ENCODE data around the gene OR6X1. TPM values are rescaled to one million over a fixed set of nuclear protein-coding genes. Genes with fewer than 3 reads are reported as not detected.

Gene OR6X1
- total and polyA plus RNA-seq, 3 experiments from 2014 or later = not detected

DNA sequence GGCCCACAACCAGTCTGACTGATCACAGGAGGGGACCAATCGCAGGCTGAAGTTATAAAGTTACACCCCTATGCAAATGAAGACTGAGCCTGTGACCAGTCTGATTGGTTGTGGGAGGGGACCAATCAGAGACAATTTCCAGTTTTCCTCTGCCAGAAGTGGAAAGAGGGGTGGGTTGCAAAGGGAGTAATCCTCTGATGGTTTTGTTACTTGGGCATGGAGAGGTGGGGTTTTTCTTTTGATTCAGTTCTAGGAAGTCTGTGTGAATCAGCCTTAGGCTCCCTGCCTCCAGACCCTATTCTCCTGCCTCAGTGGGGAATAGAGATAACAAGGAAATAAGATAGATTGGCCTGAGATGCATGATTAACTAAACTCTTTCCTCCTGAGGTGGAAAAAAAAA is 41.9 kb upstream of the OR6X1 start:
- Mint-ChIP-seq H3K27me3 (peaks cover 4 to 5% of the 10 kb centered on the region in 2 donors), H3K9me3 (peaks cover 0 to 4% (median 0%) of the 10 kb centered on the region in 5 donors), H3K4me3 (no peak overlapping the region), H3K36me3 (no peaks in the 10 kb centered on the region), H3K27ac (no peak overlapping the region), H3K4me1 (peaks cover 0 to 3% (median 0%) of the 10 kb centered on the region in 3 donors)
- Histone ChIP-seq H3K4me3 (ENCODE audit: low read length) (no peak overlapping the region), H3K27me3 (ENCODE audit: insufficient read depth, low read length, poor library complexity, severe bottlenecking) (no peaks in the 10 kb centered on the region), H3K27ac (ENCODE audit: low read depth, low read length) (no peak overlapping the region), H3K4me1 (ENCODE audit: insufficient read depth, low read length) (no peaks in the 10 kb centered on the region), H3K9me3 (ENCODE audit: low read length) (no peaks in the 10 kb centered on the region), H3K36me3 (ENCODE audit: insufficient read depth, low read length) (no peaks in the 10 kb centered on the region)
- CTCF ChIA-PET = no interaction called here
- no peak for DNase-seq
- POLR2A ChIA-PET = no interaction called here

- no peak overlapping the region for H3K4me3 Mint-ChIP-seq
- Histone ChIP-seq H3K27ac (ENCODE audit: low read depth, low read length) (no peak overlapping the region), H3K36me3 (ENCODE audit: insufficient read depth, low read length) (no peaks in the 10 kb centered on the region), H3K9me3 (ENCODE audit: low read length) (no peaks in the 10 kb centered on the region), H3K4me1 (ENCODE audit: insufficient read depth, low read length) (no peaks in the 10 kb centered on the region), H3K4me3 (ENCODE audit: low read length) (no peak overlapping the region), H3K27me3 (ENCODE audit: insufficient read depth, low read length, poor library complexity, severe bottlenecking) (peaks cover 3% of the 10 kb centered on the region)
- peaks cover 0 to 4% (median 1%) of the 10 kb centered on the region in 5 donors for H3K9me3 Mint-ChIP-seq
- POLR2A ChIA-PET = no interaction called here
- peaks cover 15 to 19% of the 10 kb centered on the region in 2 donors for H3K27me3 Mint-ChIP-seq
- no peak overlapping the region for H3K27ac Mint-ChIP-seq
- no peaks in the 10 kb centered on the region for H3K36me3 Mint-ChIP-seq
- no peak for DNase-seq
- CTCF ChIA-PET = no interaction called here
- H3K4me1 Mint-ChIP-seq = no peaks in the 10 kb centered on the region
Measured at GRCh38 chr11:123783536-123783935, 29.2 kb upstream of the OR6X1 start.

DNA sequence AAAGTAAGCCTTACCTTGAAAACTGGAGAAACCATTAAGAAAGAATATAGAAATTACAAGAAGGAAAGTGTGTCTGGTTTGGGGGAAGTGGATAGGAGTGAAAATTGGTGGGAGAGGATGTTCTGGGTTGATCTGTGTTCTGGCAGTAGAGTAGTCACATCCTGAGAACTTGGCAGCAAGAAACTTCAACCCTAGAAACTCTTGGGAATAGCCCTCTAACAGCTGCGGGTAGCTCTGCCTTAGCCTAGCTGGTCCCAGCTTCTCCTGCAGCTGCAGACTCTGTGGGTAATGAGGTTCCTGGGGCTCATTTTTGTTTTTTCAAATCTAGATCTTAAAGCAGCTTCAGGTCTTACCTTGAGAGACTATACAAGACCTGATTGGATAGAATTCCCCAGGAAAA is 24.2 kb upstream of the OR6X1 start:
- no peaks in the 10 kb centered on the region for H3K36me3 ChIP-seq (ENCODE audit: insufficient read depth, low read length)
- H3K4me1 ChIP-seq (ENCODE audit: insufficient read depth, low read length) = no peaks in the 10 kb centered on the region
- H3K27me3 ChIP-seq (ENCODE audit: insufficient read depth, low read length, poor library complexity, severe bottlenecking) = peaks cover 3% of the 10 kb centered on the region
- Mint-ChIP-seq H3K27ac (no peak overlapping the region), H3K36me3 (no peaks in the 10 kb centered on the region), H3K9me3 (peaks cover 0 to 2% (median 0%) of the 10 kb centered on the region in 5 donors), H3K27me3 (peaks cover 17 to 19% of the 10 kb centered on the region in 2 donors), H3K4me1 (no peaks in the 10 kb centered on the region), H3K4me3 (no peak overlapping the region)
- H3K4me3 ChIP-seq (ENCODE audit: low read length) = no peak overlapping the region
- no peak overlapping the region for H3K27ac ChIP-seq (ENCODE audit: low read depth, low read length)
- no peak for DNase-seq
- CTCF ChIA-PET = no interaction called here
- H3K9me3 ChIP-seq (ENCODE audit: low read length) = no peaks in the 10 kb centered on the region
- POLR2A ChIA-PET = no interaction called here

DNA sequence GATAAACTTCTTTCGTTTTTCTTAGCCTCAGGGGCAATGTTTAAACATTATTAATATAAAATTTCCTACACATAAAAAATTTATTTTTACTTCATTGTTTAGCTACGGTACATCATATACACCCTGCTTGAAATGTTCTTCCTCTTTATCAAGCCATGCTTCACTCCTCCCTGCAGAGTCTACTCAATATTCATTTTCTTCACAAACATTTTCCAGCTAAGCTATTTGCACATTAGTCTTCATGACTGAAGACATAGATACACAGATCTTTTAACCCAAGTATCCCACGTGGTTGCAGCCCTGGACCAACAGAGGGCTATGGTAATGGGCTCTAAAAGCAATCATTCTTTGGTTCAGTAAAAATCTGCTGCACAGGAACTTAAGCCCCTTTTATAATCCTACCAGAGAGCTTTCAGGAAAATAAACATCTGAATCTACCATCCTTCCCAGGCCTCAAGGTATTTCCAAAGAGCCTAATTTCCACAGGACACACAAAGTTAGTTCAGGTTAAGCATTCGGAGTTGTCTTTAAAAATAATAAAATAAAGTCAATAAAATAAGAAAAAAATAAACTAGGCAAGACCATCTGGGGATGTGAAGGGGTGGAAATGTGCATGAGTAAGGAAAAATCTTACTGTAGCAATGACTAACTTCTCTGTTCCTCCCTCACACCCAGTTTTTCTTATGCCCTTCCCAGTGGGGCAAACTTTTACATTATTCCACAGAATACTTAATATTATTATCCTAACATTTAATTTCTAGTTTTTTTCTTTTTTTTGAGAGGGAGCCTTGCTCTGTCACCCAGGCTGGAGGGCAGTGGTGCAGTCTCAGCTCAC is 21.6 kb upstream of the OR6X1 start:
- Histone ChIP-seq H3K27ac (ENCODE audit: low read depth, low read length) (no peak overlapping the region), H3K4me3 (ENCODE audit: low read length) (no peak overlapping the region), H3K9me3 (ENCODE audit: low read length) (no peaks in the 10 kb centered on the region), H3K27me3 (ENCODE audit: insufficient read depth, low read length, poor library complexity, severe bottlenecking) (no peaks in the 10 kb centered on the region), H3K4me1 (ENCODE audit: insufficient read depth, low read length) (no peaks in the 10 kb centered on the region), H3K36me3 (ENCODE audit: insufficient read depth, low read length) (no peaks in the 10 kb centered on the region)
- ChIA-PET POLR2A (no interaction called here), CTCF (no interaction called here)
- H3K27ac Mint-ChIP-seq = no peak overlapping the region
- no peak for DNase-seq
- peaks cover 0 to 2% (median 0%) of the 10 kb centered on the region in 5 donors for H3K9me3 Mint-ChIP-seq
- H3K36me3 Mint-ChIP-seq = no peaks in the 10 kb centered on the region
- no peak overlapping the region for H3K4me3 Mint-ChIP-seq
- H3K4me1 Mint-ChIP-seq = no peaks in the 10 kb centered on the region
- peaks cover 11 to 14% of the 10 kb centered on the region in 2 donors for H3K27me3 Mint-ChIP-seq

- Mint-ChIP-seq H3K36me3 (no peaks in the 10 kb centered on the region), H3K4me3 (no peak overlapping the region), H3K9me3 (peaks cover 0 to 2% (median 0%) of the 10 kb centered on the region in 5 donors), H3K27me3 (peaks cover 8 to 11% of the 10 kb centered on the region in 2 donors), H3K27ac (no peak overlapping the region), H3K4me1 (no peaks in the 10 kb centered on the region)
- Histone ChIP-seq H3K27ac (ENCODE audit: low read depth, low read length) (no peak overlapping the region), H3K4me1 (ENCODE audit: insufficient read depth, low read length) (no peaks in the 10 kb centered on the region), H3K36me3 (ENCODE audit: insufficient read depth, low read length) (no peaks in the 10 kb centered on the region), H3K27me3 (ENCODE audit: insufficient read depth, low read length, poor library complexity, severe bottlenecking) (no peaks in the 10 kb centered on the region), H3K4me3 (ENCODE audit: low read length) (no peak overlapping the region), H3K9me3 (ENCODE audit: low read length) (no peaks in the 10 kb centered on the region)
- POLR2A ChIA-PET = no interaction called here
- CTCF ChIA-PET = no interaction called here
- DNase-seq = no peak
Measured at GRCh38 chr11:123775289-123775688, 21.0 kb upstream of the OR6X1 start.

DNA sequence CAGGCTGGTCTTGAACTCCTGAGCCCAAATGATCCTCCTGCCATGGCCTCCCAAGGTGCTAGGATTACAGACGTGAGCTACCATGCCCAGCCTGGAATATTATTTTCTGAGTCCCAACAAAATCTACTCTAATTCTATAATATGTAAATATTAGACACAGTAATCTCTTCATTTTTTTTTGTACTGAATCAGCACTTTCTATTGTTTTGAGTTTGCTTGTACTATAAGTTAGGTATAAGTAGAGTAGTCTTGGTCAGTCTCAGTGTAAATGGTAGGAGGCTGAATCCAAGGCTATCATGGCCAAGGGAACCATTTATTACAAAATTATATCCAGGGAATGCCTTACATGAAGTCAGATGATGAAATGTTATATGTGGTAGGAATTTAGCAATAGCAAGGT is 19.6 kb upstream of the OR6X1 start:
- ChIA-PET CTCF (no interaction called here), POLR2A (no interaction called here)
- no peaks in the 10 kb centered on the region for H3K36me3 ChIP-seq (ENCODE audit: insufficient read depth, low read length)
- H3K27ac Mint-ChIP-seq = no peak overlapping the region
- no peaks in the 10 kb centered on the region for H3K36me3 Mint-ChIP-seq
- H3K27me3 Mint-ChIP-seq = peaks cover 8% of the 10 kb centered on the region in 2 donors
- no peaks in the 10 kb centered on the region for H3K27me3 ChIP-seq (ENCODE audit: insufficient read depth, low read length, poor library complexity, severe bottlenecking)
- no peaks in the 10 kb centered on the region for H3K4me1 ChIP-seq (ENCODE audit: insufficient read depth, low read length)
- no peak overlapping the region for H3K27ac ChIP-seq (ENCODE audit: low read depth, low read length)
- H3K9me3 Mint-ChIP-seq = peaks cover 0 to 2% (median 0%) of the 10 kb centered on the region in 5 donors
- DNase-seq = no peak
- no peaks in the 10 kb centered on the region for H3K4me1 Mint-ChIP-seq
- H3K9me3 ChIP-seq (ENCODE audit: low read length) = no peaks in the 10 kb centered on the region
- no peak overlapping the region for H3K4me3 Mint-ChIP-seq
- H3K4me3 ChIP-seq (ENCODE audit: low read length) = no peak overlapping the region

GRCh38 chr11:123773026-123773425 is 18.7 kb upstream of the OR6X1 start:
- no peaks in the 10 kb centered on the region for H3K27me3 ChIP-seq (ENCODE audit: insufficient read depth, low read length, poor library complexity, severe bottlenecking)
- DNase-seq = no peak
- H3K4me1 ChIP-seq (ENCODE audit: insufficient read depth, low read length) = no peaks in the 10 kb centered on the region
- POLR2A ChIA-PET = no interaction called here
- H3K27ac Mint-ChIP-seq = no peak overlapping the region
- H3K27ac ChIP-seq (ENCODE audit: low read depth, low read length) = no peak overlapping the region
- no peaks in the 10 kb centered on the region for H3K4me1 Mint-ChIP-seq
- H3K9me3 ChIP-seq (ENCODE audit: low read length) = no peaks in the 10 kb centered on the region
- H3K36me3 Mint-ChIP-seq = no peaks in the 10 kb centered on the region
- H3K36me3 ChIP-seq (ENCODE audit: insufficient read depth, low read length) = no peaks in the 10 kb centered on the region
- CTCF ChIA-PET = no interaction called here
- peaks cover 2 to 11% of the 10 kb centered on the region in 2 donors for H3K27me3 Mint-ChIP-seq
- no peaks in the 10 kb centered on the region for H3K9me3 Mint-ChIP-seq
- H3K4me3 ChIP-seq (ENCODE audit: low read length) = no peak overlapping the region
- no peak overlapping the region for H3K4me3 Mint-ChIP-seq

DNA sequence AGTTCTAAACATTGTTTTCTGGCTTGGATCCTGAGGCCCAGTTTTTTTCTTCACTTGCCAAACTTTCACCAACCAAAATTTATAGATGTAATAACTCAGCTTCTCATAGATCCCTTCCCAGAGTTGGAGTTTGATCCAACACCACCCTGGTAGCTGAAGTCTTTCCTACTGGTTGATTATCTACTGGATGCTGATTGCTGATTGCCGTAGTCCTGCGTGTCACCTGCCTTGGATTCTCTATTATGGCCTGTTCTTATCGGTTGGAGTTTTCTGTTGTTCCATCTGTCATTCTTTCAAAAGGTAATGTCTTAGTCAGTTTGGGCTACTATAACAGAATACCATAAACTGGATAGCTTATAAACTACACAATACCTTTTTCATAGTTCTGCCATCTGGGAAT is 17.3 kb upstream of the OR6X1 start:
- H3K4me3 Mint-ChIP-seq = no peak overlapping the region
- peaks cover 2 to 14% of the 10 kb centered on the region in 2 donors for H3K27me3 Mint-ChIP-seq
- Histone ChIP-seq H3K36me3 (ENCODE audit: insufficient read depth, low read length) (no peaks in the 10 kb centered on the region), H3K27ac (ENCODE audit: low read depth, low read length) (no peak overlapping the region), H3K9me3 (ENCODE audit: low read length) (no peaks in the 10 kb centered on the region), H3K4me3 (ENCODE audit: low read length) (no peak overlapping the region), H3K4me1 (ENCODE audit: insufficient read depth, low read length) (no peaks in the 10 kb centered on the region), H3K27me3 (ENCODE audit: insufficient read depth, low read length, poor library complexity, severe bottlenecking) (no peaks in the 10 kb centered on the region)
- peaks cover 0 to 3% (median 0%) of the 10 kb centered on the region in 3 donors for H3K36me3 Mint-ChIP-seq
- no peak for DNase-seq
- H3K9me3 Mint-ChIP-seq = no peaks in the 10 kb centered on the region
- CTCF ChIA-PET = no interaction called here
- H3K4me1 Mint-ChIP-seq = no peaks in the 10 kb centered on the region
- H3K27ac Mint-ChIP-seq = no peak overlapping the region
- POLR2A ChIA-PET = no interaction called here
